ENCODE data around the gene TFEC.
"Not testable (repeated sequence)": the region's sequence is repeated elsewhere in the genome, so short reads cannot be mapped to it uniquely, and the experiment has no call there.

TFEC gene, protein sequence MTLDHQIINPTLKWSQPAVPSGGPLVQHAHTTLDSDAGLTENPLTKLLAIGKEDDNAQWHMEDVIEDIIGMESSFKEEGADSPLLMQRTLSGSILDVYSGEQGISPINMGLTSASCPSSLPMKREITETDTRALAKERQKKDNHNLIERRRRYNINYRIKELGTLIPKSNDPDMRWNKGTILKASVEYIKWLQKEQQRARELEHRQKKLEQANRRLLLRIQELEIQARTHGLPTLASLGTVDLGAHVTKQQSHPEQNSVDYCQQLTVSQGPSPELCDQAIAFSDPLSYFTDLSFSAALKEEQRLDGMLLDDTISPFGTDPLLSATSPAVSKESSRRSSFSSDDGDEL

GRCh38 chr7:116030651-116031276 lies at the start of gene TFEC:
Gene TFEC (minus strand): TSS chr7:116030763. CDS start chr7:115984441, 46,322 bp downstream.
- DNase-seq (ENCODE audit: low read depth), result no peak

DNA sequence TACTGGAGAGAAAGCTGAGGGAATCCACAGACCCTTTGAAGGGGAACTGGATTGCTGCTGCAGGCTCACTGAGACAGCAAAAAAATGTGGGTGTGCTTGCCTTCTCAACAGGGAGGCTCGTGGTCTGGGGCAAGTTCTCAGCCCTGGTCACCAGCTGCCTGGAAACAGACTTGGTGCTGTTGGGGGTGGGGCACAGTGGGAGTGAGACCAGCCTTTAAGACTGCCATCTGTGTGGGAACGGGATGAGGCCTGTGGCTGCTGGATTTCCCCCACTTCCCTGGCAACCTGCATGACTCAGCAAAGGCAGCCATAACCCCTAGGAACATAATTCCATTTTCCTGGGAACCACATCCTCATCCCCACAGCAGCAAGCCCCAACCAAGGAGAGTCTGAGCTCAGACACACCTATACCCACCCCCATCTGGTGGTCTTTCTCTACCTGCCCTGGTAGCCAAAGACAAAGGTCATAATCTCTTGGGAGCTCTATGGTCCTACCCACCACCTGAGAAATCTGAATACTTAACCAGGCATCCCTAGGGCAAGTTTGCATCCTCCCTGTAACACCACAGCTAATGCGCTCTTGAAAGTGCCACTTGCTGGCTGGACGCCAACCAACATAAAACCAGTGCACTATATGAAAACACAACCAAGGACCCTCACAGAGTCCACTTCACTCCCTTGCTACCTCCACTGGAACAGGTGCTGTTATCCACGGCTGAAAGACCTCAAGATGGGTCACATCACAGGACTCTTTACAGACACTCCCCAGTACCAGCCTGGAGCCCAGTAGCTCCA lies 45.0 kb upstream of the TFEC start:
- DNase-seq (ENCODE audit: low read depth), result no peak

- DNase-seq (ENCODE audit: low read depth), result no peak
These were observed 41.1 kb upstream of the TFEC start for GRCh38 chr7:116071629-116072028.

GRCh38 chr7:116064179-116064578 lies 33.6 kb upstream of the TFEC start:
- no peak for DNase-seq (ENCODE audit: low read depth)

GRCh38 chr7:116062666-116063065 lies 32.1 kb upstream of the TFEC start:
- DNase-seq (ENCODE audit: low read depth), result no peak

GRCh38 chr7:116052006-116052405 lies 21.4 kb upstream of the TFEC start:
- DNase-seq (ENCODE audit: low read depth), result no peak

- DNase-seq (ENCODE audit: low read depth), result not testable (repeated sequence)
These were observed 16.7 kb upstream of the TFEC start for GRCh38 chr7:116047261-116047660.

- DNase-seq (ENCODE audit: low read depth), result no peak
These were observed 15.0 kb upstream of the TFEC start for GRCh38 chr7:116045532-116045931.

- no peak for DNase-seq (ENCODE audit: low read depth)
These were observed 11.1 kb upstream of the TFEC start for GRCh38 chr7:116041615-116042014.

GRCh38 chr7:116037401-116037800 lies 6.8 kb upstream of the TFEC start:
- DNase-seq (ENCODE audit: low read depth), result no peak

DNA sequence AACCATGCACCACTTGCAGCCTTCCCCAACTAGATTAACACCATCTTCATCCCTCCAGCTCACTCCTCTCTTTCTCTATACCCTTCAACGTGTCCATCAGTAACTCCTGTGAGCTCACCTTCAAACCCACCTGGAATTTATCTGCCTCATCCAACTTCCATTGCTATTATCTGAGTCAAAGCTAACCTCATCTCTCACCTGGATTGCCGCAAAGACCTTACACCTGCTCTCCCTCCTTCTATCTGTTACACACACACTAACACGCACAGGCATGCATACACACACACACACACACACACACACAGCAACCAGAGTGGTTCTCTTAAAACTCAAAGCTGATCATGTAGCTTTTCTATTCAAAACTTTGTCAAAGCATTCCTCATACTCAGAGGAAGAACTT lies 3.8 kb upstream of the TFEC start:
- DNase-seq (ENCODE audit: low read depth), result no peak

DNA sequence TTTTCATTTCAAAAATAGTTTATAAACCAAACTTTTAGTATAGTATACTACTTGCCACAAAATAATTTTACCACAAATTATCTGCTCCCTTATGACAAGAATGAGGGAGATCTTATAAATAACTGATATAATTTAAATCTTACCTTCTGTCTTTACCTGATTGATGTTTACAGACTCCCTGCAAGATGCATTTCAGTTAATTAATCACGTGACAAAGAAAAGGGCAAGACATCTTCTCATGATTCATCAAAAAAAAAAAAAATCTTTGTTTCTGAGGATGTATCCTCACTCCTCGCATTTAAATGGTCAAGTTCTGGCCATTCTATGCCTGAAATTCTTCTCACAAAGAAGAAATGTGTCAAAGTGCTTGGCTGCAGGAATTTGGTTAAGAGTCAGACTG lies 2.3 kb upstream of the TFEC start:
- DNase-seq (ENCODE audit: low read depth), result no peak

- DNase-seq (ENCODE audit: low read depth), result no peak
These were observed 1.8 kb downstream of the TFEC start for GRCh38 chr7:116028787-116029186.

DNA sequence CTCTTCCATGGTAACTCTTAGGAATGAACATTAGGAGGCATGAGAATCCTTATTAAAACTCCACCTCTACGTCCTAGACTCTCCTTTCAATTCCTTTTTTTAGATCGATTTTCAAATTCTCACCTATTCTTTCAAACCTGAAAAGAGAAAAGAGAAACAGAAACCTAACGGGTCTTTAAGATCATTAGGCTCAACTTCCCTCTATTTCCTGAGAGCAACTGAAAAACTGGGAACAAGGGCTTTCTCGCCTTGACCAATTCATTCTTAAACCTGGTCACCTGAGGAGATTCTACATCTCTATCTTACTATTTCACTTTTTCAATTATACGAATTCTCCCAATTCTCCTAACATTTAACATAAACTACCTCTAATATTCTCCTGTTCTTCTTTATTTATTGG lies 2.8 kb downstream of the TFEC start:
- DNase-seq (ENCODE audit: low read depth), result no peak

DNA sequence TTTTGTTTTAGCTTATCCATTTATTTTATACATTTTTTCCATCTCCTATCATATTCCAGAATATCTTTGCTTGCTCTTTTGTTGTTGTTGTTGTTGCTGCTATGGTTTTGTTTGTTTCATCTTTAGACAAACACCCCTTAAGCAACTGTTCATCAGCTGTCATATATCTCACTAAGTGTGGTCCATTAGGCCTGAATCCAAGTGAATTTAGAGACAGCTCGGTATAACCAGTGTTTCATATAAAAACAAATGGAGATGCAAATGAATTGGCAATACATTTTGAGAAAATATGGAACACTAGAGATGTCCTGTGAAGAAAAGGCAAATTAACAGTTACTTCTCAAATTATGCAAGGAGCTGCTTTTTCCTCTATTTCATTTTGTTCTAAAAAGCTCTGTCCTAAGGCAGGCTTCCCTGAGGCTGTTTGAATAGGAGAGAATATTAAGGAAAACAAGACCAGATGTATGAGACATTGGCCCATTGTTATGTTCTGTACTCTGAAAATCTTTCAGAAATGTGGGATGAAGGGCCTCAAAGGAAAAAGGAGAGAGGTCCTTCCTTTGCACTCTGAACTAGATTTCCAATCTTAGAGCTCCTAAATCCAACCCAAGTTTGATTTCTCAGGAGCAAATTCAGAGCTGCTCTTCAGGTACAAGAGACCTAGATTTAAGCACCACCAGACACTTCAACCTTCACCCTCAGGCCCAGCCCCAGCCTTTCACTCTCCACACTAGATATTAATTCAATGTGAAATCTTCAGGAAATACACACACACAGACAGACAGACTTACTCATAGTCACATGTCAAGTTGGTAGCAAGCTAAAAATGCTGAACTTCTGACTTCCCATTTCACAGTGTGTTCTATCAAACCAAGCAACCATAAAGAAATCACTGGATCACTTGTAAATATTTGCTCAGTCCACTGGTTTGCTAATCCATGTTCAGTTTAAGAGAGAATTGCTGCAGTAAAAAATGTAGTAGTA lies 5.4 kb downstream of the TFEC start:
- no peak for DNase-seq (ENCODE audit: low read depth)

DNA sequence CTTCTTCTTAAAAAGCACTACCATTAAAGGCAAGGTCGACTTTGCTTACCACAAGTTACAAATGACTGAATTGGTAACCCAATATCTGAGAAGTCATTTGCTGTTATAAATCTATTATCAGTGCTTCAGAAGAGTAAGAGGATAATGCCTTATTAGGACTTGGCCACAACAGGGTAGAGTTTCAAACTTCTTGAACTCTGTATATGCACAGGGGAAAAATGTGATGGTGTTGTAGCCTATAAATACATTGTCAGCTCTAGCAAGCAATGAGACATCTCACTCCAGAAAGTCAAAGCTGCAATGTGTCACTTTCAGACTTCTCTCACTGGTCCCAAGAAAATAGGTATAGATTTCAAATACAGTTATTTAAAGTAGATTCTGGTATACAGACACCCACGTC lies 9.3 kb downstream of the TFEC start:
- DNase-seq (ENCODE audit: low read depth), result no peak

DNA sequence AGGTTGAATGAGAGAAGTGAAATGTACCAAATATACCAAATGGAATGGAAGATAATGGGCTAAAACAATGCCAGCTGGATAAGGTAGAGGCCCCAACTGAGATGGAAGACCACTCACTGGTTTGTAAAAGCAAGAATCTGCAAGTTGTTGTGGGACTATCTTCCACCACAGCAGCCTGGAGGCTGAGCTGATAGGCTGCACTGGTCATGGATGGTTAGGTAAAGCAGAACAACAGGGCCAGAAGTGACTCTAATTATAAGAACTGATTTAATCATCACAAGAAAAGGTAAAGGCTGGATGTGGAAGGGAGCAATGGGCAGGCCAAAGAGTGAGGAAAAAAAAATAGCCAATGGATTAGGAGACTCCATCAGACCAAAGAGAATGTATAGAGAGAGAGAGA lies 11.8 kb downstream of the TFEC start:
- DNase-seq (ENCODE audit: low read depth), result no peak

GRCh38 chr7:116013675-116014074 lies 16.9 kb downstream of the TFEC start:
- DNase-seq (ENCODE audit: low read depth), result no peak

DNA sequence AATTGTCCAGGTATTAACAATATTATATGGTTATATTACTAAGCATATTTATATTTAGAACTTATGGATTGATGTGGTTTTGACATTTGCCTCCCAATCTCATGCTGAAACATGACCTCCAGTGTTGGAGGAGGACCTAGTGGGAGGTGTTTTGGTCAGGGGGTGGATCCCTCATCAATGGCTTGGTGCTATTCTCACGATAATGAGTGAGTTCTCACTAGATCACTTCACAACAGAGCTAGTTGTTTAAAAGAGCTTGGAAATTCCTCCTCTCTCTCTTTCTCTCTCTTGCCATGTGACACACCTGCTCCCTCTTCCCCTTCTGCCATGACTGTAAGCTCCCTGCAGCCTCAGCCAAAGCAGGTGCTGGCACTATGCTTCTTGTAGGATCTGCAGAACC lies 19.0 kb downstream of the TFEC start:
- no peak for DNase-seq (ENCODE audit: low read depth)

GRCh38 chr7:116004762-116005161 lies 25.8 kb downstream of the TFEC start:
- DNase-seq (ENCODE audit: low read depth), result not testable (repeated sequence)

DNA sequence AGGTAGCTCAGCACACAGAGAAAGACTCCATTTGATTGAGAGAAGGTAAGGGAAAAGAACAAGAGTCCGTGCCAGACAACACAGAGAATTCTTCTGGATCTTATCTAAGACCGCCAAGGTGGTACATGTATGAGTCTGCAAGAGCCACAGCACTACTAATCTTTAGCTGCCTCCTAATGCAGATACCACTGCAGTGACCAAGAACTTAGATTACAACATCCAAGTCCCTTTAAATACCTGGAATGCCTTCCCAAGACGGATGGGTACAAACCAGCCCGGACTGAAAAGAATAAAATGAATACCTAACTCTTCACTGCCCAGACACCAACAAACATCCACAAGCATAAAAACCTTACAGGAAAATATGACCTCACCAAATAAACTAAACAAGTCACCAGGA lies 33.3 kb downstream of the TFEC start:
- no peak for DNase-seq (ENCODE audit: low read depth)

GRCh38 chr7:115995701-115996100 lies 34.9 kb downstream of the TFEC start:
- no peak for DNase-seq (ENCODE audit: low read depth)

All from stimulated activated CD8-positive, alpha-beta memory T cell treated with anti-CD3 and anti-CD28 coated beads, Interleukin-12 subunit alpha, Interleukin-12 subunit beta, amount 100 ng/mL, for 4 hours (primary cell).